GM19468 (cell line): ENCODE measurements around the gene TMEM63C.

Experiments
- ATAC-seq: cut with Tn5 transposase; IDR thresholded peaks from one replicate; pipeline ENCODE4 v1.9.1; 2021; ENCODE audit warnings: mild to moderate bottlenecking, moderate library complexity, moderate number of reproducible peaks; ENCODE audit not compliant: unreplicated experiment; ENCODE audit errors: extremely low read depth

The TMEM63C gene

DNA sequence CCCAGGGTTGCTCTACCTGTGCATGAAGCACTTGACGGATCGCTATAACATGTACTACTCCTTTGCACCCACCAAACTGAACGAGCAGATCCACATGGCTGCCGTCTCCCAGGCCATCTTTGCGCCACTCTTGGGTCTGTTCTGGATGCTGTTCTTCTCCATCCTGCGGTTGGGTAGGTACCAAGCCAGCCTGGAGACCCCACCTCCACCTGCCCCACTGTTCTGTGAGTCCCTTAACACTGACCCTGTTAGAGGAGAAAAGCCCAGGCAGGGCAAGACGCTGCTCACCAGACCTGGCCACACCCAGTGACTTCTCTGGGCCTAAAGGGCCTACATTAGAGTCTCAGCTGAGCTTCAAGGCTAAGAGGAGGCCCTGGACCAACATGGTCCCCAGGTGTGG, 67.7 kb downstream of the TMEM63C start:
- ATAC-seq: no peak

DNA sequence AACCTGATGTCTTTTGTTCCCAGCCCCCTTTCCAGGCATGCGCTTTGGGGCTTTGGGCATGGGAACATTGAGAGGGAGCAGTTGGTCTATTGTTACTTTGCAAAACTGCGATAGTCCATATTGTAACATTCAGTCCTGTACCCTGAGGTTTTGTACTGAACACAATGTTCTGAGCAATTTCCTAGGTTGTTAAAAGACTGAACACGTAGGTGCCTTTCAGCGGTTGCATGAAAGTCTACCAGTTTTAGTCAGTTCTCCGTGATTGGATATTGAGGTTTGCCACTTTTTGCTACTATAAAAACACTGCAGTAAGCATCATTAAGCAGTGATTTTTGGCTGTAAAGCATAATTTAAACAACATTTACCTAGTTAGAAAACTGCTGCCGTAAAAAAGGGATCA, 69.3 kb downstream of the TMEM63C start:
- ATAC-seq: no peak

DNA sequence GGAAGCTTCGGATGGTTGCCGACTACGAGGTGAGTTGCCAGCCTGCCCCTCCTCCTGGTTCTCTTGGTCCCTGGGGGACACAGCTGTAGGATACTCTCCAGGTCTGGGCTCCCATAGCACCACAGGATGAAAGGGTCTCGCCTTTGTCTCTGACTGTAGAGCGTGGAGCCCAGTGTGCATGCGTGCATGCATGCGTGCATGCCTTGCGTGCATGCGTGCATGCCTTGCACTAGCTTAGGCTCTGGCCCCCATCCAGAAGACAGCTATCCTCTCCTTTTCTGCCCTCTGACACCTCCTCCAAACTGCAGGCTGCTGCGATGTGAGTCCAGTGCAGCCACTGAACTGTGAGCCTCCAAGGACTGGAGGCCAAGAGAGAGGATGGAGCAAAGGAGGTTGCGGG, 70.3 kb downstream of the TMEM63C start:
- ATAC-seq: no peak

DNA sequence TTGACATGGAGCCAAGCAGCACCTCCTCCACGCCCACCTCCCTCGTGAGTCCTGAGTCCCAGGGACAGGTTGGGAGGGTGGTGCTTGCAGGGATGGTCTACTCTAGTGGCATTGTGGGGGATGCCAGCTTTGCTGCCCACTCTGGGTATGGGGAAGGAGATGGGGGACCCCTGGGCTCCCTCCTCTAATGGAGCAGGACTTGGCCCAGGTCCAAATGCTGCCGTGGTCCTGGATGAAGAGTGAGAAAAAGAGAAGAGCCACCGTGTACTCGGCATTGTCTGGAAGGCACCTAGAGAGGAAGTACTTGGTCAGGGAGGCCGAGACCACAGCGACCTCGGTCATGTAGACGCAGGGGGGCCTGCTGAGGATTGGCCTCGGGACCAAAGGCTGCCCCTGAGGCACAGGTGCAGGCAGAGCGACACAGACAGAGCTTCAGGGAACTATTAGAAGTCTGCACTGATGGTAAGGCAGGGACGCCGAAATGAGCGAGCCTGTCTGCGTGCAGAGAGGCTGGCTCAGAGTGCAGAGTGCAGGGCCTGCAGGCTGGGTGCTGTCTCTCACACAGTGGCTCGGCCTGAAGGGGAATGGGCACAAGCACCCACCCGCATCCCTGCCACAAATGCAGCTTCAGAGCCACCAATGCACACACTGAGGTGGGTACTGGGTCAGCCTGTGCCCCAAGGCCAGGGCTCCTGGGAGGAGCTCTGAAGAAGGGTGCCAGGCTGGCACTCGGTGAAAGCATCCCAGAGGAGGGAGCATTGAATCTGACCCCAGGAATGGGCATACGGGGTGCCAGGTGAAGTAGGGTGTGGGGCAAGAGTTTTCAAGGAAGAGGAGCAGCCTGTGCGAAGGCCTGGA, 72.0 kb downstream of the TMEM63C start:
- no peak for ATAC-seq

DNA sequence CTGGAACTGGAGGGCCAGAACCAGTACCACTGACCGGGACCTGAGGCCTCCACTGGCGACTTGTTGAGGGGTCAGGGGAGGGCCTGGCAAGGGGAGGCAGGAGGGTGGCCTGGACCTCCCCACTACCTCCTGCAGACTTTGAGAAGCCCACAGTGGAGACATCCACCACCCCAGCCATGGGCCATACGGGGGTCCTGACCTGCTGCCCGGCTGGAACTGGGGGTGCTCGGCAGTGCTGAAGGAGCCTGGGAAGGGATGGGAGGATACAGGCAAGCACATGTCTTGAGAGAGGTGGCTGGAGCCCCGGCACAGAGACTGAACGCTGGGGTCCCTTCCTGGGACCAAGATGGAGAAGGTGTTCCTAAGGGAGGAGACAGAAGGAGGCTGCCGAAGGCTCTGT, 75.1 kb downstream of the TMEM63C start:
- no peak for ATAC-seq

DNA sequence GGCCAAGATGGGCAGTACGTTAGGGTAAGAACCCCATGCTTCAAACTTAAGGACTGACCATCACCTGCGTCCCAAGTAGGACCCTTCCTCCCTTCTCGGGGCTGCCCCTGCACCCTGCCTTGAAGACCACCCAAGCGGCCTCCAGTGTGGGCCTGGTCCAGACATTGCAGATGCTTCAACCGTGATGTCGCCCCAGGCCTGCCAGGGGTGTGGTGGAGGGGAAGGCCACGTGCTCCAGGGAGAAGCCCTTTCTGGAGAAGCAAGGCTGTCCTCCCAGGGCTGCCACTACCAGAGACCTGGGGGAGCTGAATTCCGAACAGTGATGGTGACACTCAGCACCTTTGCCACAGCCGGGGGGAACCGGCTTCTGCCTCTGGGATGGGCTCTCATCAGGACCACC, 76.1 kb downstream of the TMEM63C start:
- no peak for ATAC-seq

DNA sequence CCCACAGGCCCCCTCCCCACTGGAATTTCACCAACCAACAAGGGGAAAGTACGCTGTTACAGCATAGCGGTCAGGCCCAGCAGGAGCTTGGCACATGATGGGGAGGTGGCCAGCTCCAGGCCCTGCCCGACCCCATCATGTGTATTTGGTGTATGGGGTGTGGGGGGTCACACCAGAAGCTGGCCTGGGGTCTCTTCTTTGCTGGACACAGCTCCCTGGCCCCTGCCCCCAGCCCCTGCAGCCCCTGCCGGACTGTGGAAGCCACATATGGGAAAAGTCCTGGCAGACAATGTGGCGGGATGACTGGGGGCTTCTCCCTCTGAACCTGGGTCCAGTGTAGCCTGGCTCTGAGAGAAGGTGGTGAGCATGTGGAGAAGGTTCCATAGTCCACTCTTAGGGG, 77.0 kb downstream of the TMEM63C start:
- no peak for ATAC-seq

DNA sequence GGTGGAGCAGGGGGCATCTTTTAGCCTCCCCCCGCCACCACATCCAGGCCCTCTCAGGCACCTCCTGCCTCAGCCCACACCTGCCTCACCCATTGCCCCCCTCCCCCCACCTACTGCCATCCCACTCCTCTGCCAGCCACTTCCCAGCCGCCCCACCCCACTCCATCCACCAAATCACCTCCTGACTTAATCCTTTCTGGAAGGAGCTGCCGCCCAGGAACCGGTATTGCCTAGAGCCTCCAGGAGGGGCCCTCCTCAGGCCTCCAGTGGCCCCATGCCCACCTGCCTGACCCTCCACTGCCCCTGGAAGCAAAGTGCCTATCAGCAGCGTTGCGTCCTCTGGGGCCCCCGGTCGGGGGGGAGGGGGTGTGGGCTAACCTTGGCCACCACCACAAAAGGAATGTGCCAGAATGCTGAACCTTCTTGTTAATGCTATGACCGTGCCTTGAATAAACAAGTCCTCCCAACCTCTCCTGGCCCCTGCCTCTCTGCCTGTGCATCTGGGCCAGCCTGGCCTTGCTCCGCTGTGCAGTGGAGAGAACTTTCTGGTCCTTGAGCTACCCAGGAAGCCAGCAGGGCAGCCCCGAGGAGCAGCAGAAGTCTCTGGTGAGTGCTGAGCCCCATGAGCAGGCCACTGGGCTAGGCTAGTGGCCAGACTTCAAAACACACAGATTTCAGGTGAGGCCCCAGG, 77.6 kb downstream of the TMEM63C start:
- ATAC-seq: no peak

GRCh38 chr14:77260199-77260598, 78.6 kb downstream of the TMEM63C start:
- no peak for ATAC-seq

- ATAC-seq: no peak
These were observed 79.0 kb downstream of the TMEM63C start for GRCh38 chr14:77260631-77261030.

GRCh38 chr14:77264466-77265186, 83.0 kb downstream of the TMEM63C start:
- no peak for ATAC-seq

DNA sequence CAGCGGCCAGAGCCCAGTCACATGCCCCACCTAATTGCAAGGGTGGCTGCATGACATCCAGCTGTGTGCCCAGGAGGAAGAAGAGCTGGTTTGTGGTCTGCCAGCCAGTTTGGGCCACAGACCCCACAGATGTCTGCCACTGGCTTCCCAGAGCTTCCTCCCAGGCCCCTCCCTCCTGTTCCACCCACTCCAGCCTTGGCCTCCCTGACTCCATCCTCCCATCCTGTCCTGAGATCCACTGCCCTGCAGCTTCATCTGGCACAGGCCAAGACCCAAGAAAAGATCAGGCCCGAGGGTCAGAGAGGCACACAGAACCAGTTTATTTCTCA, 83.6 kb downstream of the TMEM63C start:
- no peak for ATAC-seq

GRCh38 chr14:77265561-77266335, 84.2 kb downstream of the TMEM63C start:
- ATAC-seq: no peak

DNA sequence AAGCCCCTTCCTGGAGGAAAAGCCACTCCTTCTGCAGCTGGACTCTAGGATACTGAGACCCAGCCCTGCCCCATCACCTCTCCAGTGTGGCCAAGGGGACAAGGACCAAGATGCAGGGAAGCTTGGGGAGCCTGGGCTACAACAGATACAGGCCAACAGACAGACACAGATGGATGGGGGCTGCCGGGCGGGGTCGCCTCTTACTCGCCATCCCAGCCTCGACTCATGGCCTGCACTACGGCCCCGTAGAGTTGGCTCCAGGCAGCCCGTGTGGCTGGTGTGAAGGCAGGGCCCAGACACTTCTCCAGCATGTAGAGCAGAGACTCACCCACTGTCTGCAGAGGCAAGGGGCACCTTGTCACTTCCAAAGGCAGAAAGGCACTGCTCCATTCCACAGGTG, 84.7 kb downstream of the TMEM63C start:
- no peak for ATAC-seq

GRCh38 chr14:77267937-77268699, 86.5 kb downstream of the TMEM63C start:
- no peak for ATAC-seq

- no peak for ATAC-seq
These were observed 87.5 kb downstream of the TMEM63C start for GRCh38 chr14:77268989-77269600.

GRCh38 chr14:77270361-77271112, 88.9 kb downstream of the TMEM63C start:
- ATAC-seq: no peak

GRCh38 chr14:77271113-77271710, 89.6 kb downstream of the TMEM63C start, which contains the start of gene NGB:
TSS of gene NGB (minus strand) at chr14:77271206. CDS start at chr14:77270937, 269 bp downstream.
- no peak for ATAC-seq
